ENCODE data around the gene AFG1L. TPM values are rescaled to one million over a fixed set of nuclear protein-coding genes. Genes with fewer than 3 reads are reported as not detected.

The AFG1L gene
- total RNA-seq, 1 experiment from 2014 or later = 4.9 TPM

DNA sequence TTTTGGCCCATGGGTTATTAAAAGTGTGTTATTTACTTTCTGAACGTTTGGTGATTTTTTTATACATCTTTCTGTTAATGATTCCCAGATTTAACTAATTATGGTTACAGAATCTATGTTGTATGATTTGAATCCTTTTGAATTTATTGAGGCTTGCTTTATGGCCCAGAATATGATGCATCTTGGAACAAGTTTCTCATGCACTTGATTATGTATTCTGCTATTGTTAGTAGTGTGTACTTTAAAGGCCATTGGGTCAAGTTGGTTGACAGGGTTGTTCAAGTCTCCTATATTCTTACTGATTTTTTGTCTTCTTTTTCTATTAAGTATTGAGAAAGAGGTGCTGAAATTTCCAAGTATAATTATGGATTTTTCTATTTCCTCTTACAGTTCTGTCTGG is 160.8 kb downstream of the AFG1L start:
- Histone ChIP-seq H3K79me2 (ENCODE audit: insufficient read depth, low read length) (no peaks in the 10 kb centered on the region), H3K27ac (ENCODE audit: low read depth, low read length) (no peak overlapping the region), H3K4me1 (ENCODE audit: control insufficient read depth in 1 of 2, insufficient read depth in 2 of 2, low read length in 2 of 2) (no peaks in the 10 kb centered on the region), H3K9me3 (ENCODE audit: control insufficient read depth in 1 of 2, insufficient read depth in 1 of 2, low read depth in 1 of 2, low read length in 2 of 2) (no peaks in the 10 kb centered on the region), H3K4me2 (ENCODE audit: low read length) (no peak overlapping the region), H3K4me3 (replicated peaks in 1 of 2; ENCODE audit: low read depth in 1 of 2, low read length in 2 of 2) (no peak overlapping the region), H2AFZ (ENCODE audit: low read depth, low read length, poor library complexity, severe bottlenecking) (no peak overlapping the region), H3K36me3 (ENCODE audit: control insufficient read depth in 1 of 2, insufficient read depth in 2 of 2, low read length in 2 of 2) (no peaks in the 10 kb centered on the region), H3K9me2 (ENCODE audit: insufficient read depth) (no peaks in the 10 kb centered on the region), H3K9ac (ENCODE audit: low read length) (no peak overlapping the region), H4K20me1 (ENCODE audit: insufficient read depth) (no peaks in the 10 kb centered on the region), H3K27me3 (ENCODE audit: insufficient read depth, low read length) (no peaks in the 10 kb centered on the region)
- ChIA-PET POLR2A (no interaction called here), CTCF (no interaction called here), RAD21 (ENCODE audit: low non-redundant PET in 1 of 2, low total read pairs in 2 of 2, uncharacterized antibody in 2 of 2, unreplicated experiment in 2 of 2) (no interaction called here)
- intact Hi-C loops (cut with micrococcal nuclease) = no loop called here
- DNase-seq (ENCODE audit: low read depth, low spot score) = no peak
- ATAC-seq = no peak
- TF ChIP-seq TCF7L2 (IDR thresholded peaks at IDR 0.05; ENCODE audit: borderline replicate concordance, extremely low read depth, insufficient read depth, insufficient read length) = no peak
- no peak for TF ChIP-seq JUND (IDR thresholded peaks at IDR 0.05)
- no TSS peak for BruUV-seq (replicated peaks)

DNA sequence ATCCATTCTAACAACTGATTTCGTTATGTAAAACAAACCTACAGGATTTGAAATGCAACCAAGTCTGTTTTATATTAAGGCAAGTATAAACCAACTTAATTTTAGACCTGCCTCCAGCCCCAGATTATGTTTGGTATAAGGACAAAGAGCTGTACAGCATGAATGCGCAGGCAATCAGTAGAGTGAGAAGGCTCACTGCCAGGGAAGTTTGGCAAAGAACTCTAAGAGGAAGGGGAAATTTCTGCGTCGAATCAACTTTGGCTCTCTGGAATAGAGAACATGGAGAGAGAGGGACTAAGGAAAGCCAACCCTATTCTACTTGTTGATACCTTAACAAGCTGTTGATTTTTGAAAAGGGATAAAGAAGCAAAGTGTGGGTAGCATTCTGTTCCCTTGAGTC is 168.9 kb downstream of the AFG1L start:
- ChIA-PET POLR2A (no interaction called here), RAD21 (ENCODE audit: low non-redundant PET in 1 of 2, low total read pairs in 2 of 2, uncharacterized antibody in 2 of 2, unreplicated experiment in 2 of 2) (no interaction called here), CTCF (no interaction called here)
- no peak for TF ChIP-seq MAX (IDR thresholded peaks at IDR 0.05)
- no peak for TF ChIP-seq EZH2phosphoT487 (IDR thresholded peaks at IDR 0.05; ENCODE audit: borderline replicate concordance)
- DNase-seq (ENCODE audit: low read depth, low spot score) = no peak
- Histone ChIP-seq H3K79me2 (ENCODE audit: insufficient read depth, low read length) (no peaks in the 10 kb centered on the region), H3K9me2 (ENCODE audit: insufficient read depth) (no peaks in the 10 kb centered on the region), H3K27ac (ENCODE audit: low read depth, low read length) (no peak overlapping the region), H3K4me3 (replicated peaks in 1 of 2; ENCODE audit: low read depth in 1 of 2, low read length in 2 of 2) (no peak overlapping the region), H3K27me3 (ENCODE audit: insufficient read depth, low read length) (no peaks in the 10 kb centered on the region), H4K20me1 (ENCODE audit: insufficient read depth) (no peaks in the 10 kb centered on the region), H3K4me1 (ENCODE audit: control insufficient read depth in 1 of 2, insufficient read depth in 2 of 2, low read length in 2 of 2) (peaks cover 6 to 17% of the 10 kb centered on the region in 2 experiments), H3K9me3 (ENCODE audit: control insufficient read depth in 1 of 2, insufficient read depth in 1 of 2, low read depth in 1 of 2, low read length in 2 of 2) (no peaks in the 10 kb centered on the region), H3K4me2 (ENCODE audit: low read length) (peak overlapping the region; percentile 65; the same call in 1 of the 2 replicates), H3K9ac (ENCODE audit: low read length) (no peak overlapping the region), H2AFZ (ENCODE audit: low read depth, low read length, poor library complexity, severe bottlenecking) (no peak overlapping the region), H3K36me3 (ENCODE audit: control insufficient read depth in 1 of 2, insufficient read depth in 2 of 2, low read length in 2 of 2) (no peaks in the 10 kb centered on the region)
- ATAC-seq = no peak
- BruUV-seq (replicated peaks) = no TSS peak
- intact Hi-C loops (cut with micrococcal nuclease) = loop anchor here (1.0 kb wide), 1 partner anchor 9 kb away; no protein-coding TSS in a partner anchor

Data from HCT116 (cell line).